Measurements from ENCODE around the gene FNDC5.
"Not testable (repeated sequence)": the region's sequence is repeated elsewhere in the genome, so short reads cannot be mapped to it uniquely, and the experiment has no call there.

FNDC5 gene

DNA sequence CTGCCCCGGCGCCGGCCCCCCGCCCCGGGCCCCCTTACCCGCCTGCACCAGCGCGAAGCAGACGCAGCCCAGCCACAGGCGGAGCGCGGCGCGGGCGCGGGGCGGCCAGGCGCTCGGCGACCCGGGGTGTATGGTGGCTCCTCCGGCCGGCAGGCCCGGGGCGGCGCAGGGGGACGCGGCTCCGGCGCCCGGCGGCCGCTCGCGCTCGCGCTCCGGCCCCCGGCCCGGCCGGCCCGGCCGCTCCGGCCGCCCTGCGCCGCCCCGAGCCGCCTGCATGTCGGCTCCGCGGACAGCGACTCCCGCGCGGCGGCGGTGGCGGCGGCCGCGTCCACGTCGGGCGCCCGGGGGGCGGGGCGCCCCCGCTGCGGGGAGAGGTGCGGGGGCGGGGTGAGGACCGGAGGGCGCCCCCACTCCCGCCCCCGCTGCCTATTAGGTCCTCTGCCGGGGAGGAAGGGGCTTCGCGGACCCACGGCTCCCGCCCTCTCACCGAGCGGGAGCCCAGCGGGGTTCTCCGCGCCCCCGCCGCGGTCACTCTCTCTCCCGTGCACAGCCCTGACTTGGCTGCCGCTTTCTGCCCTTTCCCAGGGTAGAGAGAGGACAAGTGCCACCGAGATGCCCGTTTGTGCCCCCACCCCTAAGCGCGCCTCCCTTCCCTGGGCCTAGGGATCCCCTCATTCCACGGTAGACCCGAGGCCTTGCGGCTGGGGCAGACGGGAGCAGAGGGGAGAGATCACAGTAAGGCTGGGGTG lies at the start of gene FNDC5:
Gene FNDC5 (minus strand): TSS at position 298 of the 749 bp plus-strand sequence.
- DNase-seq (ENCODE audit: low read depth in 2 of 2), result no peak

DNA sequence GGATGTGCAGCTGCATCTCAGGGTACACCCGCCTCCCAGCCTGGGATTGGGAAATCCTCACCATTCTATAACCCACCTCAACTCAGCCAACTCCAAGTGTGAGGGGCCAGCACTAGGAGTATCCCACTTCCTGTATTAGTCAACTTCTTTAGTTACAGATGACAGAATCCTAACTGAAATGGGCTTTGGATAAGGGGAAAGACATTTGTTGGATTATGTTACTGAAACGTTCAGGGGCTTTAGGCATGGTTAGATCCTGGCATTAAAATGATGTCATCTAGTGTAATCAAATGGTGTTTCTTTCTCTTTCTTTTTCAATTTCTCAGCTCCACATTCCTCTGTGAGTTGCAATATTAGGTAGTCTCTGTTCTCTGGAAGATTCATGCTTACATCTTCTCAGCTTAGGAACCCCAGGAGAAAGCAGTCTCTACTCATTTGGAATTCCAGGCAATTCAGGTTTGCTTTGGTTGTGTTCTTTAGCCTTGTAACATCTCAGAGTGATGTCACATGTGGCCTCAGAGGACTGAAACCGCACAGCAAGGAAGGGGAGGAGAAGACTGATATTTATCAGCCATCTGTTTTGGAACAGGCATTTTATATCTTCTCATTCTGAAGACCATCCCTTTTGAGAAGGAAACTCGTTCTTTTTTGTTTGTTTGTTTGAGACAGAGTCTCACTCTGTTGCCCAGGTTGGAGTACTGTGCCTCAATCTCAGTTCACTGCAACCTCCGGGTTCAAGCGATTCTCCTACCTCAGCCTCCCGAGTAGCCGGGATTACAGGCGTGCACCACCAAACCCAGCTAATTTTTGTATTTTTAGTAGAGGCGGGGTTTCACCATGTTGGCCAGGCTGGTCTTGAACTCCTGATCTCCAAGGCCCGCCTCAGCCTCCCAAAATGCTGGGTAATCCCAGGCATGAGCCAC lies 49.4 kb upstream of the FNDC5 start:
- no peak for DNase-seq (ENCODE audit: low read depth in 2 of 2)

DNA sequence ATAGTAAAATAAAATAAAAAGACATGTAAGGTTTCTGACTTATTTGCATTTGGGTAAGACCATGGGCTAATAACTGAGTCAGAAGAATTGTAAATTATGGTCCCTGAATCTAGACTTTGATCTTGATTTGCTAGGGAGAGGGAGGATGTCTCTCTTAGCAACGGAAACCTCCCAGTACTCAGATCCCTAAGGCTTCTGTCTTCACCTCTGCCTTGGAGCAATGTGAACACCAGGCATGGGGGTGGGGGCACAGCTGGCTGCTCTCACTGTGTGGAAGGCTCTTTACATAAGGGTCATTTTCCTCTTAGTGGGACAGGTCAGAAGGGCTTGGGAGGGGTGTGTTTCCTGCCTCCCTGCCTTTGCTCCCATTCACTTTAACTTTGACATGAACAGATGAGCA lies 47.5 kb upstream of the FNDC5 start:
- no peak for DNase-seq (ENCODE audit: low read depth in 2 of 2)

DNA sequence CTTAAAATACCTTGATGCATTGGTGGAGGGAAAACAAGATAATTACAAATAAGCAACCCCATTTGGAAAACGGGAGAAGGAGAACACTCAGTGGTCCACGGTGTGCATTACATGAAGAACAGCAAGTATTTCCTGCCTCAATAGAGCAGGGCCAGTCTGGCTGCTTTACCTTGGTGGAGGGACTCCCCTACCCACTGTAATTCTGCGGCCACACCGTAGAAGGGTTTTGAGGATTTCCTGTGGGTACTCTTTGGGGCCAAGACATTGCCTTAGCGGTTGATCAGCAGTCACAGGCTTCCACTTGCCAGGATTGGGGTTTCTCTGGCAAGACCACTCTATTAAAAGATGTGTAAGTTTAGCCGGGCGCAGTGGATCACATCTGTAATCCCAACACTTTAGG lies 46.8 kb upstream of the FNDC5 start:
- DNase-seq (ENCODE audit: low read depth in 2 of 2), result no peak

DNA sequence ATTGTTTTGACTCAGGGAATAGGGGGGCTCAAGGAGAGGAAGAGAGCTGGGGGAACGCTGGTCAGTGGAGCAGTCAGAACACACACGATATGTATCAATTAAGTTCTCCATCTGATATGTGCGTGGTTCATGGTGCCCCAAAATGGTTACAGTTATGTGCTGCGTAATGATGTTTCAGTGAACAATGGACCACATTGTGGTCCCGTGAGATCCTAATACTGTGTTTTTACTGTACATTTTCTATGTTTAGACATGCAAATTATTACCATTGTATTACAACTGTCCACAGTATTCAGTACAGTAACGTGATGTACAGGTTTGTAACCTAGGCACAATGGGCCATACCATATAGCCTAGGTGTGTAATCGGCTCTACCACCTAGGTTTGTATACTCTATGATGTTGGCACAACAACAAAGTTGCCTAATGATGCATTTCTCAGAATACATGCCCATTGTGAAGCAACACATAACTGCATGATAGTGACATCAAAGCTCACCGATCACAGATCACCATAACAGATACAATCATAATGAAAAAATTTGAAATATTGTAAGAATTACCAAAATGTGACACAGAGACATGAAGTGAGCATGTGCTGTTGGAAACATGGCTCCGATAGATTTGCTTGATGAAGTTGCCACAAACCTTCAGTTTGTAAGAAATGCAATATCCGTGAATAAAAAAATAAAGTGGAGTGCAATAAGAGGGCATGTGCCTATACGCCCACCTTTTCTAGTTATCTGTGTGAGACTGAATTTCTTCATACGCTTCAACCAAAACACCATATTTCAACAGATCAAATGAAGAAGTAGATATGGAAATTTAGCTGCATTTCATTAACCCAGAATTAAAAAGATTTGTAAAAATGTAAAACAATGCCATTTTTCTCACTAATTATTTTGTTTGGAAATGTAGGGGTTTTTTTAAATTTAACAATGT lies 45.3 kb upstream of the FNDC5 start:
- DNase-seq (ENCODE audit: low read depth in 2 of 2), result no peak

DNA sequence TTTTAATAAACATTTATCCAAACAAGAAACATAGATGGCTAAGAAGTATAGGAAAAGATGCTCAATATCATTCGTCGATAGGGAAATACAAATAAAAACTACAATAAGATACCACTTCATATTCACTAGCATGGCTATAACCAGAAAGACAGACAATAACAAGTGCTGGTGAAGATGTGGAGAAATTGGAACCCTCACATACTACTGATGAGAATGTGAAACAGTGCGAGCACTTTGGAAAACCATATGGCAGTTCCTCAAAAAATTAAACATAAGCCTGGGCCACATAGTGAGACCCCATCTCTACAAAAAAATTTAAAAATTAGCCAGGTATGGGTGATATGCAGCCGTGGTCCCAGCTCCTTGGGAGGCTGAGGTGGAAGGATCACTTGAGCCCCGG lies 39.6 kb upstream of the FNDC5 start:
- no peak for DNase-seq (ENCODE audit: low read depth in 2 of 2)

DNA sequence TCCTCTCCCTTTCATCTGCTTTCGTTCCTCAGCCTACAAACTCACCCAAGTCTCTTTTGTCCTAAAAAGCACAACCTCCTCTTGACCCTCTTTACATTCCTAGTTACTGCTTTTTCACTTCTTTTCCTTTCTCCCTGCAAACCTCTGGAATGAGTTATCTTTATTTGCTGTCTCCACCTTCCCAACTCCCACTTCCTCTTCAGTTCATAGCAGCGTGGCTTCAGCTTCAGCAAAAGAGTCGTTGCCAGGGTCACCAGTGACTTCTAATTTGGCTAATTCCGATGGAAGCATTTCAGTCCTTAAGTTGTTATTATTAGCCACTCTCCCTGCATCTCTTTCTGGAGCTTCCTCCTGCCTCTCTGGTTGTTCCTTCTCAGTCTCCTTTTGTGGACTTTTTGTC lies 36.7 kb upstream of the FNDC5 start:
- no peak for DNase-seq (ENCODE audit: low read depth in 2 of 2)

DNA sequence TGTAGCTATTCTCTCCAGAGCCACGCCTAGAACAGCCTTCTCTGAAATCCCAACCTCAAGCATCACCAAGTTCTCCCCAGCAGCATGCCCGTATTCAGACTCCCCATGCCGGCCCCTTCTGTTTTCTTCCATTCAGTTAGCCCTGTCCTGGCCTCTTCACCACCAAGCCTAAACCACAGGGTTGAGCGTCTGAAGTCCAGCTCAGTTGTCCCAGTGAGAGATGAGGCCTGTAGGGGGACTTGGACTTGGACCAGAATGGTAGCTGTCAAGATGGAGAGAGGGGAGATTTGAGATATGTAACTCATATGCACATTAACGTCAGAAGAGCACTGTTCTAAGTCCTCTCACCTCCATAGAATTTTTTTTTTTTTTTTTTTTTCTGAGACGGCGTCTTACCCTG lies 35.9 kb upstream of the FNDC5 start:
- no peak for DNase-seq (ENCODE audit: low read depth in 2 of 2)

DNA sequence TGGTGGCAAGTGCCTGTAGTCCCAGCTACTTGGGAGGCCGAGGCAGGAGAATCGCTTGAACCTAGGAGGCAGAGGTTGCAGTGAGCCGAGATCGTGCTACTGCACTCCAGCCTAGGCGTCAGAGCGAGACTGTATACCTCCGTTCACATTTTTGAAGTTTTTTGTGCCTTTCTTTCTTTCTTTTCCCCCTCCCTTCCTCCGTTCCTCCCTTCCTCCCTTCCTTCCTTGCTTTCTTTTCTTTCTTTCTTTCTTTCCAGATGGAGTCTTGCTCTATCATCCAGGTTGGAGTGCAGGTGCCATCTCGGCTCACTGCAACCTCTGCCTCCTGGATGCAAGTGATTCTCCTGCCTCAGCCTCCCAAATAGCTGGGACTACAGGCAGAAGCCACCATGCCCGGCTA lies 34.9 kb upstream of the FNDC5 start:
- not testable (repeated sequence) for DNase-seq (ENCODE audit: low read depth in 2 of 2)

DNA sequence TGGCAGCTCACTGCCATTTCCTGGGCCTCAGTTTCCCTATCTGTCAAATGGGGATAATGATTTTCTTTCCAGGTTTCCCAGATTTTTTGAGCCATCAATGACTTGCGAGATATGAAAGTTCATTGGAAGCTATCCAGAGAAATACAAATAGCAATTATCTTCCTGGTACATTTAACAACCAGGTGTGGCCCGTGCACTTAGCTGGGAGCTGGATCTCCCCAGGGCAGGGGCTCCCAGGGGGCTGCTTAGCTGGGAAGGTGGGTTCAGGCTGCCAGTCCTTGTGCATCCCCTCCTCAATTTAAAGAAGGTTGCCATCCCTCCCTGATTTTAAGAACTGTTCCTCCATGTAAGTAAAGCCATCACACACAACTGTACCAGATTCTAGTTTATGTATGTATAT lies 34.1 kb upstream of the FNDC5 start:
- DNase-seq (ENCODE audit: low read depth in 2 of 2), result no peak

DNA sequence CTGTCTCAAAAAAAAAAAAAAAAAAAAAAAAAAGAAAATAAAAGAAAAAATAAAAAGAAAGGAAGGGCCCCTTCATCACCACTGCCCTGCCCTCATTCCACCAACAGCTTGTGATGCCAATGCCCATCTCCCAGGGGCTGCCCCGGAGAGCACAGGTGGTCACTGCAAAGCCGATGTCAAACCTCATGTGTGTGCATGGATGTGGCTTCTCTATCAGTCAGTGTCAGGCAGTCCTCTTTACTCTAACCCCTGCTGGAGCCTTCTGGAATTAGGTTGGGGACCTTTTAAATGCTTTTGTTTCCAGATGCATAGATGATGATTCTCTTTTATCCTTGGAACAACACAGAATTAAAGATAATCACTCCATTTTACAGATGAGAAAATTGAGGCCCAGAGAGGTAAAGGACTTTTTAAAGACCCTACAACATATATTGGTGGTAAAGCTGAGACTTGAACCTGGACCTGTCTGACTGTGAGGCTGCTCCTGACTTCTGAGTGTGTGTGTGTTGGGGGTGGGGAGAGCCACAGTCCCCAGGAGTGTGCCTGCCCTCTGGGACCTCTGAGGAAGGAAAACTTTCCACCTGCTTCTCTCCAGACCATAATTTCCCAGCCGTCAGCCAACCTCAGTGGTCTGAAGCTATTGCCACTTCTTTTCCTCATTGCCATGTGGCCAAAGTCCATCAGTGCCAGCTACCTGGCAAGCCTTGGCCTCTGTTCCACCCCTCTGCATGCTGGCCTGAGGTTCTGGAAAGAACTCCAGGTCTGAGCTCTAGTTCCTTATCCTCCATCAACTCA lies 33.5 kb upstream of the FNDC5 start:
- DNase-seq (ENCODE audit: low read depth in 2 of 2), result no peak

DNA sequence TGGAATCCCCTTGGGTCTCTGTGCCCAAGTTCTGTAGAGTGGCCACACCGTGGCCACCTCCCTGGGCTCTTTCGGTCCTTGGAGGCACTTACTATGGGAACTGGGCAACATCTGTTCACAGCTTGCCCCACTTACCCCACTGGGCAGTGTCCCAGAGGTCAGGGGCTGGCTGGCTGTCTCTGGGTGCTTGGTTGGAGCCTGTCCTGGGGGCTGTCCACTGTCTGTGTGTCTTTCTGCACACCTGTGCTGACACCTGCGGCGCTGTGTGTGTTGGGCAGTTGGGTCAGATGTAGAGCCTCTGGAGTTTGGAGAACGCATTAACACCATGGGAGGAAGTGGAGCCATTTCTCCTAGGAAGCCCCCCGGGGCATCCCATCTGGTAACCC lies 31.8 kb upstream of the FNDC5 start:
- DNase-seq (ENCODE audit: low read depth in 2 of 2), result no peak

DNA sequence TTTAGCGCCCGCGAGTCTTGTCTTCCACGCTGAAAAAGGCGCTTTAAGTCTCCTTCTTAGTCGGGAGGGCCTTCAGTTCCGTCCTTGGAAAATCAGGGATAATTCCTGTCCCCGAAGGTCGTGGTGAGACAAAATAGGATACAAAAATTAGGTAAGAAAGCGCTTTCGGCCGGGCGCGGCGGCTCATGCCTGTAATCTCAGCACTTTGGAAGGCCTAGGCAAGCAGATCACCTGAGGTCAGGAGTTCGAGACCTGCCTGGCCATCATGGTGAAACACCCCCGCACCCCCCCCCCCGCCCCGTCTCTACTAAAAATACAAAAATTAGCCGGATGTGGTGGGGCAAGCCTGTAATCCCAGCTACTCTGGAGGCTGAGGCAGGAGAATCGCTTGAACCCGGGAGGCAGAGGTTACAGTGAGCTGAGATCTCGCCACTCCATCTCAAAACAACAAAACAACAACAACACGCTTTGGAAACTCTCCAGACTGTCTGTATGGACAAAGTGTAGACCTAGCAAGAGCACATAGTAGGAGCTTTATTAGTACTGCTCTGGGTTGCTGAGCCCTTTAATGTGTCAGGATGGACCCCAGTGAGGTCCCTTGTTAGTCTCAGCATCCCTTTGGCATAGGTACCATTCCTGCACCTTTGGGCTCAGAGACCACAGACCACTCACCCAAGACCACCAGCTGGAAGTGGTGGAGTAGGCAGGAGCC lies 31.3 kb upstream of the FNDC5 start:
- no peak for DNase-seq (ENCODE audit: low read depth in 2 of 2)

DNA sequence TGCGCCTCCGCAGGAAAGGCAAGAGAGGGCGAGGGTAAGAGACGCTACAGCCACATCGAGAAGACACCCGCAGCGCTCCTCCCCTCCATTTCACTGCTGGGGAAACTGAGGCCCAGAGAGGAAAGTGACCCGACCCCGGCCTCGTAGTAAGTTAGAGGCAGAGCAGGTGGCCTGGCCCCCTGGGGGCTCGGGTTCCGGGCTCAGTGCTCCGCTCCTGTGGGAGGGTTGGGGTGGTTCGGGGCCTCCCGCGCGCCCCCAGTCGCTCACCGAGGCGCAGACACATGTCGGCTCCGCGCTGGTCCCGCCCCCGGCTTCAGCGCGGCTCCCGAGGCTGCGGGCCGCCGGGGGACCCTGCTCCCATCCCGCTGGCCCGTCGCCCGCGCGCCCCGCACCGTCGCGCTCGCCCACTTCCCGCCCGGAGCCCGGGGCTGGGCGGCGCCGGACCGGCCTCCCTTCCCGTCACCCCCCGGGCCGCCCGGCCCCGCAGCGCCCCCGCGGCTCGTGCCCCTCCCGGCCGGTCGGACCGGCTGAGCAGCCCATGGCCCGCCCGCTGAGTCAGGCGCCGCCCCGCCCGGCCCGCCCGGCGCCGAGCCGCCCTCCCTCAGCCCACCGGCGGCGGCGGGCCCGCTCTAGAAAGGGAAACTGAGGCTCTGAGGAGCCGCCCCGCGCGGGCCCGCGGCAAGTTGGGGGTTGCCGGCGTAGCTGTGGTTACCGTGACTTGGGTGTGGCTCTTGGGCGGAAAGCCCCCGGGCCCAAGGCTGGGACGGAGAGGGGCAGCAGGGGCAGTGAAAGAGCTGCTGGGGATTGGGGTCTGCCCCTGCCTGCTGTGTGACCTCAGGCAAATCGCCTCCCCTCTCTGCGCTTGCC lies 30.5 kb upstream of the FNDC5 start, which contains the start of gene TMEM54:
Gene TMEM54 (minus strand): TSS at position 434 of the 867 bp plus-strand sequence. CDS start 151 bp downstream, at position 283.
- DNase-seq (ENCODE audit: low read depth in 2 of 2), result no peak

DNA sequence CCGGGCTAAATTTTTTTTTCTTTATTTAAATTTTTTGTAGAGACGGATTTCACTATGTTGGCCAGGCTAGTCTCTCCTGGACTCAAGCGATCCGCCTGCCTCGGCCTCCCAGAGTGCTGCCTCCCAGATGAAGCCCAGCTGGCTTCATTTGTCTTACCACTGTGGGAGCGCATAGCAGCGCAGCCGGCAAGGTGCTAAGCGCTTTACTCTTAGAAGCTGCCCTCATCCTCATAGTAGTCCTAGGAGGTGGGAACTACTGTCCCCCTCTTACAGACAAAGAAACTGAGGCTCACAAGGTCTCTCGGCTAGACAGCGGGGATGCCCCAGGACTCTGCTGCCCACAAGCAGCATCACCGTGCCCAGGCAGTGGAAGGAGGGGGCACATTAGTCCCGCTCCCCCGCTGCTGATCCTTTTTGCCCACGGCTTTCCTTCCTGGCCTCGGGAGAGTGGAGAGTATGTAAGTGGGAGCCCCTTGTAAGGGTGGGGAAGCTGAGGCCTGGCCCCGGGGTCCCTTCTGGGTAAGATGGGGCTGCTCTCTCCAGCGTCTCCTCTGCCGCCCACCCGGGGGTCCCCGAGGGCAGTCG lies 29.8 kb upstream of the FNDC5 start:
- DNase-seq (ENCODE audit: low read depth in 2 of 2), result no peak

DNA sequence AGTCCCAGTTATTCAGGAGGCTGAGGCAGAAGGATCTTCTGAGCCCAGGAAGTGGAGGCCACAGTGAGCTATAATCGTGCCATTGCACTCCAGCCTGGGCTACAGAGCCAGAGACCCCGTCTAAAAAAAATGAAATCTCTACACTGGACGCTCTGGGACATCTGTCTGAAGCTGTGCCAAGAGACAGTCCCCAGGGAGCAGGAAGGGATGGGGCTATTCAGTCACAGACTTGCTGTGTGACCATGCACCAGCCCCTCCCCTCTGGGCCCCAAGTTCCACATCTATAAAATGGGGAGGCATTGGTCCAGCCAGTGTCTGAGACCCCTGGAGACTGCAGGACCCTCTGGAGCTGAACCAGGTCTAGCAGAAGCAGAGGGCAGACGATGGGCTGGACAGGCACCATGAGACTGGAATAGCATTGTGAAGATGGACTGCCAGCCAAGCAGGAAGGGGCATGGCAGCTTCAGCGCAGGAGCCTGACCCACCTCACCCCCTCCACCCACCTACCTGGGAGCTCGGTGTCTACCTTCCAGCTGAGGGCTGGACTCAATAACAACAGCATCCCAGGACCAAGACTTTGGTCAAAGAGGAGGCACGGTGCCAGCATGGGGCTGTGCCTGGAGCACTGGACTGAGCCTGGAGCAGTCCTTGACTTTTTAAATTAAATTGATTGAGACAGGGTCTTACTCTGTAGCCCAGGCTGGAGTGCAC lies 29.0 kb upstream of the FNDC5 start:
- DNase-seq (ENCODE audit: low read depth in 2 of 2), result no peak

DNA sequence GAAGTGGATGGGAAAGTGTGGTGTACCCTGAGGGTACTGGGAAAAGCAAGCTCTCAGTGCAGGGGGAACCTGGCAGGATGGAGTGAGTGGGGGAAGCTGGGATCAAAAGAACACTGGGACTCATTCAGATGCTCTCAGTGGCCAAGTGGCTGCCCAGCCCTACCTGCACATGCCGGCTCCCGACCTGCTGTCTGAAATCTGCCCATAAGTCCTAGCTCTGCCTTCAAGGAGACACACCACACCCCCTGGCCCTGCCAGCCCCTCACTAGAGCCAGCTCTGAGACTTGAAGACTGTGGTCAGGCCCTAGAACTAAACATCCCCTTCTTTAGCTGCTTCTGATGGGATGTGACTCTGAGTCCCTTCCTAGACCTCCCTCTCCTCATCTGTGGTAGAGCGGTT lies 28.2 kb upstream of the FNDC5 start:
- no peak for DNase-seq (ENCODE audit: low read depth in 2 of 2)

DNA sequence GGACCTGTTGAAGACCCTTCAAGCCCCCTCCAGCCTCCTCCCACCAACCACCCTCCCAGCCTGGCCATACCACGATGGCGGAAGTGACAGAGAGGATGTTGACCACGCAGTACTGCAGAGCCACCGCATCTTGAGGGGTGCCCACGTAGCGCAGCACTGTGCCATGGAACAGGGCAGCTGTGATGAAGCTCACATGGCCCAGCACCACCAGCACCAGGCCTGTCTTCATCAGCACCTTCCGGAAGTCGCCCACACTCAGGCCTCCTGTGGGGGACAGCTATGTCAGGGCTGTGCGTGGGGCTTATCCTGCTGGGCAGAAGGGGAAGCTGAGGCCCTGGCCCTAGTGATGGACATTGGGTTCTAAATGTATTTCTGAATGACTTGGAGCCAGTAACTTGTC lies 27.3 kb upstream of the FNDC5 start:
- no peak for DNase-seq (ENCODE audit: low read depth in 2 of 2)

Measured in stimulated activated CD8-positive, alpha-beta memory T cell treated with anti-CD3 and anti-CD28 coated beads, Interleukin-7, amount 100 ng/mL, for 1 hour (primary cell).